Stimulated activated CD8-positive, alpha-beta memory T cell treated with anti-CD3 and anti-CD28 coated beads, Interleukin-4, amount 100 ng/mL, for 24 hours (primary cell): Measurements from ENCODE around the gene CACTIN.
A peak's percentile ranks its signal among the peaks of the same experiment; 100 is the strongest.

ENCODE experiments used
- DNase-seq: peaks from one replicate; pipeline ENCODE4 v3.0.0-alpha.2; 2020; ENCODE audit warnings: low read depth

The CACTIN gene

GRCh38 chr19:3609779-3610719 lies 16.5 kb downstream of the CACTIN start:
- no peak for DNase-seq

- no peak for DNase-seq
Observed at GRCh38 chr19:3608750-3609322, 17.8 kb downstream of the CACTIN start.

GRCh38 chr19:3608079-3608641 lies 18.4 kb downstream of the CACTIN start:
- no peak for DNase-seq

GRCh38 chr19:3607303-3608078 lies 19.1 kb downstream of the CACTIN start:
- DNase-seq: no peak

- peak; percentile 67 for DNase-seq
Observed at GRCh38 chr19:3606690-3607289, 19.8 kb downstream of the CACTIN start, which contains the start of gene TBXA2R. Gene TBXA2R (minus strand): TSS chr19:3606875. CDS start chr19:3600634, 6,241 bp downstream.

- no peak for DNase-seq
Observed at GRCh38 chr19:3606174-3606689, 20.4 kb downstream of the CACTIN start.

GRCh38 chr19:3605770-3606169 lies 20.8 kb downstream of the CACTIN start:
- no peak for DNase-seq

- no peak for DNase-seq
Observed at GRCh38 chr19:3605361-3605760, 21.2 kb downstream of the CACTIN start.

- peak; percentile 15 for DNase-seq
Observed at GRCh38 chr19:3604987-3605343, 21.6 kb downstream of the CACTIN start.

- DNase-seq: no peak
Observed at GRCh38 chr19:3604227-3604986, 22.2 kb downstream of the CACTIN start.

GRCh38 chr19:3603121-3603811 lies 23.3 kb downstream of the CACTIN start:
- no peak for DNase-seq

GRCh38 chr19:3601021-3601420 lies 25.6 kb downstream of the CACTIN start:
- DNase-seq: no peak

GRCh38 chr19:3599776-3600187 lies 26.8 kb downstream of the CACTIN start:
- DNase-seq: no peak

GRCh38 chr19:3595521-3596061 lies 31.0 kb downstream of the CACTIN start:
- no peak for DNase-seq

GRCh38 chr19:3593156-3593555 lies 33.4 kb downstream of the CACTIN start:
- DNase-seq: no peak

- DNase-seq: no peak
Observed at GRCh38 chr19:3591876-3592613, 34.5 kb downstream of the CACTIN start.

GRCh38 chr19:3590991-3591659 lies 35.5 kb downstream of the CACTIN start:
- DNase-seq: no peak

GRCh38 chr19:3589949-3590348 lies 36.6 kb downstream of the CACTIN start:
- DNase-seq: no peak

GRCh38 chr19:3589439-3589838 lies 37.2 kb downstream of the CACTIN start:
- DNase-seq: no peak
